ENCODE results near the gene NEDD8. TPM values are rescaled to one million over a fixed set of nuclear protein-coding genes. Genes with fewer than 3 reads are reported as not detected.
"Not testable (repeated sequence)": the region's sequence is repeated elsewhere in the genome, so short reads cannot be mapped to it uniquely, and the experiment has no call there.

NEDD8 gene
- total RNA-seq, 2 experiments from 2014 or later: 190 to 197 TPM

DNA sequence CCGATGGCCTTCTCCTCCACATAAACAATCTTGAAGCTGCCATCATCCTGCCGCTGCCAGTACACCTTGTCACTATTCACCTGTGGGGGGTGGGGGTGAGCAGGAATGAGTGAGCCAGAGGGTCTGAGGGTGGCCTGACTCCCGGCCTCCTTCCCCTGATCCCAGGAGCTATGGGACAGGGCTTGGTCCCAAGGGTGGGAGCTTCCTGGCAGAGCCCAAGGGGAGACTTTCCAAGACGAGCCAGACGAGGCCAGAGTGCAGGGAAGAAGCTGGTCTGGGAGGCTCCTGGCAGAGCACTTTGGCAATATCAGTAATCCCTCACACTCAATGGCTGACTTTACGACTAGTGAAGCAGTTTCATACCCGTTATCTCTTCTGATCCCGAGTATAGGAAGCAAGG lies 23.3 kb upstream of the NEDD8 start:
- CTCF ChIA-PET: interaction anchor here (1.0 to 1.1 kb wide), 2 partner anchors 12 to 94 kb away, joined by 3 read pairs; partner anchors contain the start of gene IRF9
- no peaks in the 10 kb centered on the region for H3K27me3 Mint-ChIP-seq
- peaks cover 9% of the 10 kb centered on the region for H3K36me3 Mint-ChIP-seq (ENCODE audit: low read depth)
- DNase-seq: no peak
- H3K27ac Mint-ChIP-seq: no peak overlapping the region
- peaks cover 11% of the 10 kb centered on the region for H3K4me1 Mint-ChIP-seq
- no peak overlapping the region for H3K4me3 Mint-ChIP-seq
- no peaks in the 10 kb centered on the region for H3K9me3 Mint-ChIP-seq
- POLR2A ChIA-PET: interaction anchor here (1.1 kb wide), 1 partner anchor 13 kb away, joined by 3 read pairs; the partner anchor contains the start of gene TINF2

DNA sequence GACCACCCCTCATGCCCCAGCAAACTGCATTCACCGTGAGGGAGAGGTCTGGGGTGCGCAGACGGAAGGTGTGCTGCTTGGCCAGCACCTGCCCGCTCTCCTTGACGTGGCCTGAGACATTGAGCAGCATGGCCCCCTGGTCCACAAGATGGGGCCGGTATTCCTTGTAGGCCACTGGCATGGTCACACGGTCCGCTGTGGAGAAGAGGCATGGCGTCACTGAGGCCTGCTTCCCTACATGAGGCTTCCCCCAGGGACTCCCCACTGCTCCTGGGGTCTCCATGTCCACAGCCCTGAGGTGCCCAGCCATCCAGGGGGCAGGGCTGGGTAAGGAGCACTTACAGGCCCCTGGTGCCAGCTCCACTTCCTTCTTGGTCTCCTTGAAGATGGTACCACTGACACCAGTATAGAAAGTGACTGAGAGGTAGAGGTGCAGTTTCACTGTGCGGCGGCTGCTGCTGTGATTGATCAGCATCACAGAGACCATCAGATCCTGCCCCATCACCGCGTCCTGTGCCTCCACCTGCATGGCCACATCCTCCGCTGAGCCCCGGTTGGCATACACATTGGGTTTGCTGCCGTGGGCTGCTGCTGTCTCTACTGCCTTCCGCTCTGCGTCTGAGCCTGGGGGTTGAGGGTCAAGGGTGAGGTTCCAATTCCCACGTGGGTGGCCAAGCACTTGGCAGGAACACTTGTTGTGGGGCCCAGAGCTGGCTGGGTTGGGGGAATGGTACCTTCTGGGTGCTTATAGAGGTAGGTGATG lies 22.6 kb upstream of the NEDD8 start:
- CTCF ChIA-PET: interaction anchor here (1.0 to 1.1 kb wide), 2 partner anchors 12 to 94 kb away, joined by 3 read pairs; partner anchors contain the start of gene IRF9
- Mint-ChIP-seq H3K4me1 (peaks cover 18% of the 10 kb centered on the region), H3K27ac (no peak overlapping the region), H3K9me3 (no peaks in the 10 kb centered on the region), H3K36me3 (ENCODE audit: low read depth) (peaks cover 14% of the 10 kb centered on the region), H3K27me3 (no peaks in the 10 kb centered on the region), H3K4me3 (no peak overlapping the region)
- POLR2A ChIA-PET: interaction anchor here (1.1 to 1.5 kb wide), 2 partner anchors 12 to 33 kb away, joined by 3 to 4 read pairs; partner anchors contain the start of gene TINF2
- DNase-seq: no peak

DNA sequence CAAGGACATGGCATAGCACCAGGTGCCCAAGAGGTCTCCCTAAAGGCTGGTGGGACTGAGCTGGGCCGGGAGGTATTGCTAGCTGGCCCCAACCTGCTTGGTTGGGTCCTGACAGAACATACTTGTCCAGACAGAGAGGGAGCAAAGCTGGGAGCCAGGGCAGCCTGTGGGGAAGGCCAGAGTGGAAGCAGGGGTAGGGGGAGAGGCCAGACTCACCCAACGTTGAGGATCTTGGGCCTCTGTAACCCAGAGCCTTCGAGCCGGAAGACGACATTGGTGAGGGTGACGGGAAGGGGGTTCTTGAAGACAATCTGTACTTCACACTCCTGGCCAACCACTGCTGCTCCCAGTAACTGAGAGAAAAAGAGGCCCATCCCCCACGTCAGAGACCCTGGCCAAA lies 21.8 kb upstream of the NEDD8 start:
- H3K9me3 Mint-ChIP-seq: no peaks in the 10 kb centered on the region
- POLR2A ChIA-PET: interaction anchor here (1.5 kb wide), 1 partner anchor 34 kb away, joined by 4 read pairs; no protein-coding TSS in a partner anchor
- H3K4me1 Mint-ChIP-seq: peaks cover 25% of the 10 kb centered on the region
- no peak for DNase-seq
- H3K27ac Mint-ChIP-seq: no peak overlapping the region
- peaks cover 16% of the 10 kb centered on the region for H3K36me3 Mint-ChIP-seq (ENCODE audit: low read depth)
- H3K27me3 Mint-ChIP-seq: no peaks in the 10 kb centered on the region
- H3K4me3 Mint-ChIP-seq: no peak overlapping the region
- CTCF ChIA-PET: no interaction called here

DNA sequence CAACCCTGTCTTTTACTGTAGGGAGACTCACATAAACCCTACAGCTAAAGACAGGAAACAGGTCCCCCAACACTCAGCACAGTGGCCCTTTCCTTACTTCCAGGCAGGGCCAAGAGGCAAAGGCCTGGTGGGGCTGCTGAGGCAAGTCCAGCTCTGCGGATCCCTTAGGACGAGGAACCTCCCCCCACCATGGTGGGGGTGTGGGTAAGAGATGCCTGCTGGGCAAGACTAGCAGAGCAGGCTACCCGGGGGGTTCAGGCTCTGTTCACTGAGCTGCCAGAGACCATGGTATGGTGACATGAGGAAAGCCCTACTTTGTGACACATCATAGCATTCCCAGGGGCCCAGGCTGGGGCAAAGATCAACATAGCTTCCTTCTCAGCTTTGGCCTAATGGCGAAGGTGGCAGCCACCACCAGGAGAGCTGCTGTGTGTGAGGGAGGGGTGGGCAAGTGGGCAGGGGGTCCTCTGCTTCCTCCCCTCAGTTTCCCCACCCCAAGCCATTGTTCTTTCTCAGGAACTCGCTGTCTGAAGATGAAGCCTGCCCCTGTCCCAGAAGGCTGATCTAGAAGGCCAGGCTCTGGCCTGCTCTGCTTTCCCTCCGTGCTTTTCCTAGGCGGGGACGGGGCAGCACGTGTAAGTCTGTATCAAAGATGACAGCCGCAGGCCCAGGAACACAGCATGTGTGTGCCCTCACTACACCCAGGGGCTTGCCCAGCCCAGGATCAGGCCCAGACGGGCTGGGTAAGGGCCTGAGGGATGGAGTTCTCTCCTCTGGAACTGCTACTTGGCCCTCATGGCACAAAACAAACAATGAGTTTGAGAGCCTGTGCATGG lies 20.3 kb upstream of the NEDD8 start:
- no peaks in the 10 kb centered on the region for H3K9me3 Mint-ChIP-seq
- no peaks in the 10 kb centered on the region for H3K27me3 Mint-ChIP-seq
- H3K4me3 Mint-ChIP-seq: no peak overlapping the region
- CTCF ChIA-PET: interaction anchor here (1.1 to 8.8 kb wide), 7 partner anchors 10 to 60 kb away, joined by 3 to 90 read pairs (median 4); partner anchors contain the start of genes CIDEB, DHRS1, NOP9 and RABGGTA
- H3K4me1 Mint-ChIP-seq: peaks cover 39% of the 10 kb centered on the region
- DNase-seq: no peak
- POLR2A ChIA-PET: interaction anchor here (0.9 to 3.0 kb wide), 8 partner anchors 9 to 177 kb away, joined by 3 to 29 read pairs (median 4); partner anchors contain the start of genes CBLN3, CHMP4A, GMPR2 and KHNYN
- H3K27ac Mint-ChIP-seq: no peak overlapping the region
- H3K36me3 Mint-ChIP-seq (ENCODE audit: low read depth): peaks cover 19% of the 10 kb centered on the region

DNA sequence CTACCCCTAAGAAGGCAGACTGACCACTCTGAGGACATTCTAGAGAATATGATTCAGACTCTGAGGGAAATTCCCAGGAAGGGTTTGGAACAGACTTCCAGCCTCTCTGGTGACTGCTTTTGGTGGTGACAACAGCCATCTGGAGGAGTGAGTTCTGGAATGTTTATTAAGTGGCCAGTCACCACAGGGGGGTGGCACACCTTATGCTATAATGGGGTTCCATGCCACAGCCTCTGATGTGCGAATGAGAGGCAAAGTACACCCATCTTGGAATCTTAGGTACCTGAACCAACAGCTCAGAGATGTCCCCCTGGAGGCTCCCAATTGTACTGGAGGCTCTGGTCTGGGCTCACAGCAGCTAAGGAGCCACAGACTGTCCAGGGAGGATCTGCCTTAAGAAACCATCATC lies 19.7 kb upstream of the NEDD8 start:
- Mint-ChIP-seq H3K36me3 (ENCODE audit: low read depth) (peaks cover 17% of the 10 kb centered on the region), H3K4me1 (peaks cover 43% of the 10 kb centered on the region), H3K27me3 (no peaks in the 10 kb centered on the region), H3K9me3 (no peaks in the 10 kb centered on the region), H3K4me3 (no peak overlapping the region), H3K27ac (no peak overlapping the region)
- POLR2A ChIA-PET: interaction anchor here (0.9 to 3.3 kb wide), 9 partner anchors 10 to 178 kb away, joined by 3 to 29 read pairs (median 5); partner anchors contain the start of genes CBLN3, CHMP4A, GMPR2 and KHNYN
- DNase-seq: no peak
- CTCF ChIA-PET: interaction anchor here (1.1 to 8.8 kb wide), 9 partner anchors 9 to 60 kb away, joined by 3 to 90 read pairs (median 5); partner anchors contain the start of genes CIDEB, DHRS1, LTB4R2 and NOP9

DNA sequence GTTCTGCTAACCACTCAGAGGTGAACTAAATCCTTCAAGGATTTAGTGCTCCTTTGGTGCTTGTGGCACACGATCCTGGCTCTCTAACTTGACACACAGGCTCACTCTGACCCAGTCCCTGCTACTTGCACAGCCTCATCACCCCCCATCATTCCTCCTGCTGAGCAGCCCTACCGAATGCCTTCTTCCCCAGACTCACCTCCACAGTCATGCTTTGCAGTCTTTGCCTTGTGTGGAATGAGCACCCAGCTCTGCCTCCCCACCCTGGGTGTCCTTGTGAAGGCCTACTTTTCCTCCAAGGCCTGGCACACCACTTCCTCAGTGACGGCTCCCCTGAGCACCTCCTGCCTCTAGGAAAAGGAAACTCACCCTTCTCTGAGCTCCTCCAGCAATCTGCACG lies 18.2 kb upstream of the NEDD8 start:
- peak overlapping the region; percentile 71 for H3K4me3 Mint-ChIP-seq
- peaks cover 13% of the 10 kb centered on the region for H3K36me3 Mint-ChIP-seq (ENCODE audit: low read depth)
- ChIA-PET CTCF (interaction anchor here (0.5 to 8.8 kb wide), 7 partner anchors 7 to 60 kb away, joined by 3 to 90 read pairs (median 5); partner anchors contain the start of genes DHRS1, LTB4R2, NOP9 and RABGGTA), POLR2A (interaction anchor here (0.8 to 3.3 kb wide), 10 partner anchors 8 to 155 kb away, joined by 3 to 29 read pairs (median 4); partner anchors contain the start of genes CHMP4A, GMPR2, IRF9 and MDP1)
- H3K4me1 Mint-ChIP-seq: peaks cover 45% of the 10 kb centered on the region
- H3K27ac Mint-ChIP-seq: peak overlapping the region; percentile 81
- H3K9me3 Mint-ChIP-seq: no peaks in the 10 kb centered on the region
- no peak for DNase-seq
- H3K27me3 Mint-ChIP-seq: no peaks in the 10 kb centered on the region

DNA sequence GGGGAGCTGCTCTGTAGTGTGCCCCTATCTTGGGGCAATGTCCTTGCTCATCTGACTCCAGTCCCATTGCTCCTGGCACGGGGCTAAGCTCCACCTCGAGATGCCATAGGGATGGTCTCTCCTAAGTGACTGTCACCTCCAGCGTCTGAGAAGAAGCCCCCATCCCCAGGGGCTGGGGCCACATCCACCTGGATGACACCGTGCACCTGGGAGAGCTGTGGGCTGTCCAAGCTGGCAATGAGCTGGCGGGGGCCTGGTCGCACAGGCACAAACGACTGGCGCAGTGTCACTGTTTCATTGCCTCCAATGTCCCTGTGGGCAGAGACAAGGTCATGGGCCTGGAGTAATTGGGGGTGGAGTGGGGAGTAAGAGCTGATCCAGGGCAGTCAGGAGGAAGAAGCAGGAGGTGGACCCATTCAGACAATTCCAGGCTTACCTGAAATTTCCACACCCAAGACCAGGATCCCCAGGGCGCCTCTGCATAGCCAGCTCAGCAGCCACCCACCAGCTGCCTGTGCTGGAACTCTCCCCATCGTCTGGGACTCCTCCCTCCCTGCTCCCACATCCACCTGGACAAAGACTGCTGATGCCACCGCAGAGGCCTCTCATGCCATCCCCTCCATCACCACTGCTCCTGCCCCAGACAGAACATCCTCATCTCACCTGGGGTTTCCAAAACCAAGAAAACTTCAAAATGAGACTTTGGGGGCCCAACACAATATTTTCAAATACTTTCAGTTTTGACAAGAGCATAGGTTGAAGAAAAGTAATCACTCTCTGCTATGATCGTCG lies 17.3 kb upstream of the NEDD8 start:
- no peaks in the 10 kb centered on the region for H3K27me3 Mint-ChIP-seq
- H3K36me3 Mint-ChIP-seq (ENCODE audit: low read depth): peaks cover 11% of the 10 kb centered on the region
- CTCF ChIA-PET: interaction anchor here (0.7 to 9.2 kb wide), 4 partner anchors 22 to 182 kb away, joined by 3 to 213 read pairs (median 61); partner anchors contain the start of genes CIDEB, DHRS1, NOP9 and RABGGTA
- H3K27ac Mint-ChIP-seq: peak overlapping the region; percentile 81
- POLR2A ChIA-PET: interaction anchor here (0.7 to 4.8 kb wide), 7 partner anchors 15 to 111 kb away, joined by 3 to 46 read pairs (median 3); partner anchors contain the start of genes DHRS1, IRF9, NOP9 and RABGGTA
- H3K9me3 Mint-ChIP-seq: no peaks in the 10 kb centered on the region
- H3K4me1 Mint-ChIP-seq: peaks cover 50% of the 10 kb centered on the region
- H3K4me3 Mint-ChIP-seq: peak overlapping the region; percentile 71
- no peak for DNase-seq

DNA sequence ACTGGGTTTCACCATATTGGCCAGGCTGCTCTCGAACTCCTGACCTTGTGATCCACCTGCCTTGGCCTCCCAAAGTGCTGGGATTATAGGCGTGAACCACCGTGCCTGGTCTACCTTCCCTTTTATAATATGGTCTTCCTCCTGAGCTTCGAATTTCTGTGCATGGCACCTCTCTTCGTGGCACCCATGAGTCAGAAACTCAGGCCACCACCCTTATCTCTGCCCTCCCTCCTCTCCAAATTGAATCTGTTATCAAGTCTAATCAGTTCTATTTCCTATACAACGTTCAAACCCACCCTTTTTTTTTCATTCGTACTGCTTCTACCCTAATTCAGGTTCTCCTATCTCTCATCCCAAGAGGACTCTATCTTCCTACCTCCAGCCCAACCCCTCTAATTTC lies 15.3 kb upstream of the NEDD8 start:
- H3K27ac Mint-ChIP-seq: peak overlapping the region; percentile 87
- H3K36me3 Mint-ChIP-seq (ENCODE audit: low read depth): peaks cover 13% of the 10 kb centered on the region
- POLR2A ChIA-PET: interaction anchor here (0.8 to 7.8 kb wide), 27 partner anchors 9 to 194 kb away, joined by 3 to 127 read pairs (median 6); partner anchors contain the start of genes CBLN3, CHMP4A, CIDEB and DCAF11
- CTCF ChIA-PET: interaction anchor here (0.8 to 9.2 kb wide), 18 partner anchors 10 to 189 kb away, joined by 3 to 213 read pairs (median 6); partner anchors contain the start of genes CIDEB, DHRS1, LTB4R and MDP1
- H3K27me3 Mint-ChIP-seq: no peaks in the 10 kb centered on the region
- no peak for DNase-seq
- peaks cover 61% of the 10 kb centered on the region for H3K4me1 Mint-ChIP-seq
- peak overlapping the region; percentile 23 for H3K4me3 Mint-ChIP-seq
- no peaks in the 10 kb centered on the region for H3K9me3 Mint-ChIP-seq

DNA sequence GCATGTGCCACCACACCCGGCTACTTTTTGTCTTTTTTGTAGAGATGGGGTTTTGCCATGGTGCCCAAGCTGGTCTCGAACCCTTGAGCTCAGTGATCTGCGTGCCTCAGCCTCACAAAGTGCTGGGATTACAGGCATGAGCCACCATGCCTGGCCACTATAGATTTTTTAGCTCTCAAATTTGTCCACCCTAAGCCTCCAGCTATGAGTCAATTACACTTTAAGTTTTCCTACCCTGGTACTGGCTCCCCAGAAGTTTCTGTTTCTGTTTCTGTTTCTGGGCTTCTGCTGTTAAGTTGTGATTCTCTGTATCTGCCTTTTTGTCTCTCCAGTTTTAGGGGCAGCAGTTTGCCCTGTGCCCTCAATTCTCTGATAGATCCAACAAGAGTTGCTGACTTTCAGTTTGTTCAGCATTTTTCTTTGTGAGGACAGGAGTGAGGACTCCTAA lies 14.6 kb upstream of the NEDD8 start:
- POLR2A ChIA-PET: interaction anchor here (0.6 to 7.8 kb wide), 32 partner anchors 8 to 256 kb away, joined by 3 to 127 read pairs (median 6); partner anchors contain the start of genes CBLN3, CHMP4A, CIDEB and DCAF11
- H3K27me3 Mint-ChIP-seq: no peaks in the 10 kb centered on the region
- H3K9me3 Mint-ChIP-seq: no peaks in the 10 kb centered on the region
- peaks cover 61% of the 10 kb centered on the region for H3K4me1 Mint-ChIP-seq
- peak overlapping the region; percentile 55 for H3K4me3 Mint-ChIP-seq
- peak; percentile 47 for DNase-seq
- peaks cover 19% of the 10 kb centered on the region for H3K36me3 Mint-ChIP-seq (ENCODE audit: low read depth)
- peak overlapping the region; percentile 87 for H3K27ac Mint-ChIP-seq
- CTCF ChIA-PET: interaction anchor here (0.7 to 9.2 kb wide), 21 partner anchors 10 to 189 kb away, joined by 3 to 213 read pairs (median 6); partner anchors contain the start of genes CIDEB, DHRS1, IRF9 and LTB4R

DNA sequence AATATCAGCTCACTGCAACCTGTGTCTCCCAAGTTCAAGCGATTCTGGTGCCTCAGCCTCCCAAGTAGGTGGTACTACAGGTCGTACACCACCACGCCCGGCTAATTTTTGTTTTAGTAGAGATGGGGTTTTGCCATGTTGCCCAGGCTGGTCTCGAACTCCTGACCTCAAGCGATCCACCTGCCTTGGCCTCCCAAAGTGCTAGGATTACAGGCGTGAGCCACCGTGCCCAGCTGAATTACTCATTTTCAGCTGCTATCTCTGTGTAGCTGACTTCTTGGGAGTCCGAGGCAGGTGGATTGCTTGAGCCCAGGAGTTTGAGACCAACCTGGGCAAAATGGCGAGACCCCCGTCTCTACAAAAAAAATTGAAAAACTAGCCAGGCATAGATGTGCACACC lies 13.2 kb upstream of the NEDD8 start:
- Mint-ChIP-seq H3K27ac (peak overlapping the region; percentile 50), H3K4me1 (peaks cover 57% of the 10 kb centered on the region), H3K36me3 (ENCODE audit: low read depth) (peaks cover 25% of the 10 kb centered on the region)
- not testable (repeated sequence) for H3K9me3 Mint-ChIP-seq, H3K4me3 Mint-ChIP-seq, H3K27me3 Mint-ChIP-seq, DNase-seq
- POLR2A ChIA-PET: interaction anchor here (0.7 to 7.8 kb wide), 9 partner anchors 10 to 190 kb away, joined by 3 to 127 read pairs (median 6); partner anchors contain the start of genes CHMP4A, CIDEB, DHRS1 and GMPR2
- CTCF ChIA-PET: interaction anchor here (0.9 to 9.2 kb wide), 9 partner anchors 26 to 186 kb away, joined by 3 to 213 read pairs (median 24); partner anchors contain the start of genes DHRS1, MDP1, NOP9 and RABGGTA

DNA sequence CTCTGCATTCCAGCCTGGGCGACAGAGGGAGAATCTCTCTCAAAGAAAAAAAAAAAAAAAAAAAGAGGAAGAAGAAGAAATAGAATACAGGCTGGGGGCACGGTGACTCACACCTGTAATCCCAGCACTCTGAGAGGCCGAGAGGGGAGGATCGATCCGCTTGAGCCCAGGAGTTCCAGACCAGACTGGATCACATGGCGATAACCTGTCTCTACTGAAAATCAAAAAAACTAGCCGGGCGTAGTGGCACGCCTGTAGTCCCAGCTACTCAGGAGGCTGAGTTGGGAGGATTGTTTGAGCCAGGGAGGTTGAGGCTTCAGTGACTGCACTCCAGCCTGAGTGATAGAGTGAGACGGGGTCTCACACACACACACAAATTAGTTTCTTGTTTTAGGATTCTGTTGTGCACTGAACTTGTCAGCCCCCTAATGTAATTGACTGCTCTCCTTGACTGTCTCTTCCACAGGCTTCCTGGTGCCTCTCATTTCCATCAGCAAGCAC lies 11.2 kb upstream of the NEDD8 start:
- no peak for DNase-seq
- POLR2A ChIA-PET: interaction anchor here (1.2 to 7.8 kb wide), 31 partner anchors 8 to 199 kb away, joined by 3 to 127 read pairs (median 12); partner anchors contain the start of genes CBLN3, CHMP4A, CIDEB and DCAF11
- peak overlapping the region; percentile 89 for H3K4me3 Mint-ChIP-seq
- peaks cover 58% of the 10 kb centered on the region for H3K4me1 Mint-ChIP-seq
- peaks cover 39% of the 10 kb centered on the region for H3K36me3 Mint-ChIP-seq (ENCODE audit: low read depth)
- no peaks in the 10 kb centered on the region for H3K27me3 Mint-ChIP-seq
- H3K27ac Mint-ChIP-seq: peak overlapping the region; percentile 96
- CTCF ChIA-PET: interaction anchor here (0.7 to 9.2 kb wide), 30 partner anchors 8 to 683 kb away, joined by 3 to 213 read pairs (median 14); partner anchors contain the start of genes CHMP4A, CIDEB, DCAF11 and DHRS1
- no peaks in the 10 kb centered on the region for H3K9me3 Mint-ChIP-seq

Data from activated CD4-positive, alpha-beta memory T cell treated with anti-CD3 and anti-CD28 coated beads, Interleukin-2, amount 10 ng/mL, durations not matched to agents 7 days and 5 days (primary cell).